GM19043 (cell line): ENCODE results near the gene ACP3.
"Not testable (repeated sequence)": the region's sequence is repeated elsewhere in the genome, so short reads cannot be mapped to it uniquely, and the experiment has no call there.

ENCODE experiments used
- ATAC-seq: cut with Tn5 transposase; IDR thresholded peaks from one replicate; pipeline ENCODE4 v1.9.1; 2021; ENCODE audit warnings: low read depth; ENCODE audit not compliant: unreplicated experiment

Gene ACP3

DNA sequence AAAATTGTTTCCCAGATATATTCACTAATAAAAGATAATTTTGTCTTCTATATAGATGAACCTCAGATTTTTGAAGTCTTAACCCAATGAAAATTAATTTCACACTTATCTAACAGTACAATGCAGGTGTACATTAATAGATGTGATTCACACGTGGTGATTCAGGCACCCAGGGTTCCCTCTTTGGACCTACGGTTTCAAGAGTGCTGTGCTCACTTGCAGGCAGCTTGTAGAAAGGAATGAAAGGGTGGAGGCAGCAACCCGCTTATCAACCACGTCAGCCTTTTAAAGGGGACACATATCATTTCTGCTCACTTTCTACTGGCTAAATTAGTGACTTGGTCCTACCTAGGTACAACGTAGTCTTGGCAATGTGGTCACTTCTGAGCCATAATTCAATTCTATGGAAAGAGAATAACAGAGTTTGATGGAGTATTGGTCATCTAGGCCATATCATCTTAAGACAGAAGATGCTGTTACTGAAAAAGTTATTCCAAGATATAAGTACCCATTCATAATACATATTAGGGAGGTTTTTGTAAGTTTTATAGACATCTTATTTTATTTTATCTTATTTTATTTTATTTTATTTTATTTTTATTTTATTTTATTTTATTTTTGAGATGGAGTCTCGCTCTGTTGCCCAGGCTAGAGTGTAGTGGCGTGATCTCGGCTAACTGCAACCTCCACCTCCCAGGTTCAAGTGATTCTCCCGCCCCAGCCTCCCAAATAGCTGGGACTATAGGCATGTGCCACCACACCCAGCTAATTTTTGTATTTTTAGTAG, 37.9 kb downstream of the ACP3 start:
- no peak for ATAC-seq

- no peak for ATAC-seq
These were observed 39.4 kb downstream of the ACP3 start for GRCh38 chr3:132356568-132356967.

DNA sequence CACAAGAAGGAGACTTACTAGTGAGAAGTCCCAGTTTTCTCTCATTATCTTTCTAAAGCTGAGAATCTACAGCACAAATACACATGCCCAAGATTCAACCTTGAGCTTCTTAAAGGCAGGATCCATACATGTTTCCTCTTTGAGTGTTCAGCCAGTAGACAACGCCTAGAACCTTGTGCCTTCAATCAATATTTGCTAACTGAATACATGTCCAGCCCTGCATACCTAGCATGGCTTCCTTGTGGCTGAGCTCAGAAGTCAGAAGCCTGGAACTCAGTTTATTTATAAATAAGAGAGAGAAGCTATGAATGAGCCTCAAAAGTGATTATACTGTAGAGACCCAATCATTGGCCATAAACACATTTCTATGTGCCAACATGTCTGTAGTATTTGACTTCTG, 43.5 kb downstream of the ACP3 start:
- ATAC-seq, result no peak

DNA sequence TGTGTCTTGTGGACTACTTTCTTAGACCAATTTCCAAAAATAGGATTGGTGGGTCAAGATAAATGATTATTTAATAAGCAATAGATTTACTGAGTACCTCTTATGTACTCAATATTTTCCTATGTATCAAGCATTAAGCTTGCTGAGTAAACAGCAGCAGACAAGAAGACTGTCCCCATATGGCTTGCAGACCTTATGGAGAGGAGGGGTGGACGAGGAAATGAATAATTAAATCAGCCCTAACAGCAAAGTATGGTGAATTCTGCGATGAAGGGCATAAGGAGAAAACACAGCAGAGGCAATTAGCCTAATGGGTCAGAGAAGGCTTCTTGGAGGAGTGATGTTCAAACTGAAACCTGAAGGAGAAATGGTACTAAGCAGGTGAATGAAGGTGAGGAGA, 45.1 kb downstream of the ACP3 start:
- ATAC-seq, result no peak

DNA sequence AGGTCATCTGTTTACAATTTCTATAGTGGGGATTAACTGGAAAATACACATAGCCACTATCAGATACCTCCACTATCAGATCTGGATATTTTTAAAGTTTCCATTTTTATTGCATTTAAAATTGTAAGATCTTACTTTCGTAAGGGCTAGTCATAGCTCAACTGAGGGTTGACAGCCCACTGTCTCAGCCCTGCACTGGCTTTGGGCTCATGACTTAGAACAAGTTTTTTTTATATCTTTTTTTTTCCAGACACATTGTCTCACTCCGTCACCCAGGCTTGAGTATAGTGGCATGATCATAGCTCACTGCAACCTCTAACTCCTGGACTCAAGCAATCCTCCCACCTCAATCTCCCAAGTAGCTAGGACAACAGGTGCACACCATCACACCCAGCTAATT, 51.3 kb downstream of the ACP3 start:
- ATAC-seq, result no peak

DNA sequence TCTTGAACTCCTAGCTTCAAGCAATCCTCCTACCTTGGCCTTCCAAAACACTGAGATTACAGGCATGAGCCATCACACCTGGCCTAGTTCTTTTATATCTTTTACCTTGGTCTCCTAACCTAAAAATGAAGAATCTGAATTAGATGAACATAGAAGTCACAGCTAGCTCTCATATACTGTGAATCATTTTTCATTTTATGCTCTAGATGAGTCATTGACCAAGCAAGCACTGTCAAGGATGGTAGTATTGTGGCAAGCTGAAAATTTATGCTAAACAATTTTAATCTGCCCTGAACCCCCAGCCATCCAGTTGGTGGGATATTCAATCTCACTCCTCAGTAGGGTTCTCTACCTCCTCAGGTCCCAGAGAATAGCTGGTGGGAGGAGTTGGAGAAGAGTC, 51.8 kb downstream of the ACP3 start:
- ATAC-seq, result no peak

- not testable (repeated sequence) for ATAC-seq
These were observed 59.7 kb downstream of the ACP3 start for GRCh38 chr3:132376945-132377354.

- ATAC-seq, result no peak
These were observed 61.0 kb downstream of the ACP3 start for GRCh38 chr3:132378048-132378762.

DNA sequence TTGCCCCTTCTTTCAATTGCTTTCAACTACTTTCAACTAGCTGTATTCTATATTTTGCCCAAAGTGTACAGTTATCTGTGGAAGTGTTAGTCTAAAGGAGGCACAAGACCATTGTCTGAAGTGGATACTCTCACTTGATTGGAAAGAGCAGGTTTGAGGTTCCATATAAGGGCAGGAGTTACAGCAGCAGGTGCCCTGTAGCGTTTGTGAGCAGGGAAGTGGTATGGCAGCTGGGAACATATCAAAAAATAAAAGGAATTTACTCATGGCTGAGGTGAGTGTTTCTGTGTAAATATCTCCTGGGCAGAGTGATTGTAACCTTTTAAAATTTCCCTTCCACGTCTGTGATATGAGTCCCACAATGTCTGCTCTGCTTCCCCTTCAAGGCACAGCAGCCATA, 61.6 kb downstream of the ACP3 start:
- ATAC-seq, result no peak

GRCh38 chr3:132380920-132381319, 63.7 kb downstream of the ACP3 start:
- ATAC-seq, result no peak

GRCh38 chr3:132381348-132381944, 64.2 kb downstream of the ACP3 start:
- no peak for ATAC-seq

DNA sequence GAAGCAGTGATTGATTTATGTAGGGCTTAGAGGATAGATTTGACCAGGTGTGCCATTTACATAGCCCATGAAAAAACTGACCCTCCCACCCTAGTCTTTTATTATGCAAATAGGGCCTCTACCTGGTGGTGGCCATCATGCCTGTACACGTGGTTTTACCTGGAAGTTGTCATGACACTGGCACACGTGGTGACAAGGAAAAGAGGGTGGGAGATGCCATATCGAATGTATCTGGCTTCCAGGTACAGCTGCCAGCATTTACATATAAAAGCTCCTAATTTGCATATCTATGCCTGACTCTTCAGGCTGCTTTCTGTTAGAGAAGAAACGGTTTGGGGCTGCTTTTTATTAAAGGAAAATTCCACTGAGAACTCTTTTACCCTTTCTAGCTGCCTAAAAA, 65.1 kb downstream of the ACP3 start:
- no peak for ATAC-seq

GRCh38 chr3:132382688-132383194, 65.5 kb downstream of the ACP3 start:
- no peak for ATAC-seq

DNA sequence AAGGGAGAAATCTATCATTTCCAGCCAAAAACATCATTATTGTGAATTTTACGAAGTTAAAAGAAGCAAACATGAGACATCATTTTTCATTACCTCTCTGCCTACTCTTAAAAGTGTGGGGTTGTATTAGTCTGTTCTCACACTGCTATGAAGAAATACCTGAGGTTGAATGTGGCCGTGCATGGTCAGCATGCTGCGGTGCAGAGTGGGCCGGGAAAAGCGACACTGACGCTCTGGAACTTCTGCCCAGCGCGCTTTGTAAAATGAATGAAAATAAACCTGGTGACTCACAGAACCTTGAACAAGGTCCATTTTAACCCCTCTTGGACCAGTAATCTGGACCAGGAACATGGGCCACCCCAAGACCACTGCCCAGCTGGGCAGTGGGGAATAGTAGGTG, 69.1 kb downstream of the ACP3 start:
- ATAC-seq, result no peak

DNA sequence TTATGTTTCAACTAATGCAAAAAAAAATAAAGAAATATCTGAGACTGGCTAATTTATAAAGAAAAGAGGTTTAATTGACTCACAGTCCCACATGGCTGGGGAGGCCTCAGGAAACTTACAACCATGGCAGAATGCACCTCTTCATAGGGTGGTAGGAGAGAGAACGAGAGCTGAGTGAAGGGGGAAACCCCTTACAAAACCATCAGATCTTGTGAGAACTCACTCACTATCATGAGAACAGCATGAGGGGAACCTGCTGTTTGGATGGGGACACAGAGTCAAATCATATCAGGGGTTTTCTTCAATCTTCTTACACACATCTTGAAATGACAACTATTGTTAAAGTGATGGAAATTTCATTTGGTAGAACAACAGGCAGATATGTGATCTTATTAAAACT, 75.5 kb downstream of the ACP3 start:
- ATAC-seq, result not testable (repeated sequence)

- ATAC-seq, result no peak
These were observed 77.1 kb downstream of the ACP3 start for GRCh38 chr3:132394320-132394719.

- no peak for ATAC-seq
These were observed 77.9 kb downstream of the ACP3 start for GRCh38 chr3:132395126-132395525.

- no peak for ATAC-seq
These were observed 79.0 kb downstream of the ACP3 start for GRCh38 chr3:132396255-132396654.

DNA sequence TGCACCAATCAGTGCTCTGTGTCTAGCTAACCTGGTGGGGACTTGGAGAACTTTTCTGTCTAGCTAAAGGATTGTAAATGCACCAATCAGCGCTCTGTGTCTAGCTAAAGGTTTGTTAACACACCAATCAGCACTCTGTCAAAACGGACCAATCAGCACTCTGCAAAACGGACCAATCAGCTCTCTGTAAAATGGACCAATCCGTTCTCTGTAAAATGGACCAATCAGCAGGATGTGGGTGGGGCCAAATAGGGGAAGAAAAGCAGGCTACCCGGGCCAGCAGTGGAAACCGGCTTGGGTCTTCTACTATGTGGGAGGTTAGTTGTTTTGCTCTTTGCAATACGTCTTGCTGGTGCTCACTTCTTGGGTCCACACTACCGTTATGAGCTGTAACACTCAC, 79.6 kb downstream of the ACP3 start:
- ATAC-seq, result not testable (repeated sequence)

DNA sequence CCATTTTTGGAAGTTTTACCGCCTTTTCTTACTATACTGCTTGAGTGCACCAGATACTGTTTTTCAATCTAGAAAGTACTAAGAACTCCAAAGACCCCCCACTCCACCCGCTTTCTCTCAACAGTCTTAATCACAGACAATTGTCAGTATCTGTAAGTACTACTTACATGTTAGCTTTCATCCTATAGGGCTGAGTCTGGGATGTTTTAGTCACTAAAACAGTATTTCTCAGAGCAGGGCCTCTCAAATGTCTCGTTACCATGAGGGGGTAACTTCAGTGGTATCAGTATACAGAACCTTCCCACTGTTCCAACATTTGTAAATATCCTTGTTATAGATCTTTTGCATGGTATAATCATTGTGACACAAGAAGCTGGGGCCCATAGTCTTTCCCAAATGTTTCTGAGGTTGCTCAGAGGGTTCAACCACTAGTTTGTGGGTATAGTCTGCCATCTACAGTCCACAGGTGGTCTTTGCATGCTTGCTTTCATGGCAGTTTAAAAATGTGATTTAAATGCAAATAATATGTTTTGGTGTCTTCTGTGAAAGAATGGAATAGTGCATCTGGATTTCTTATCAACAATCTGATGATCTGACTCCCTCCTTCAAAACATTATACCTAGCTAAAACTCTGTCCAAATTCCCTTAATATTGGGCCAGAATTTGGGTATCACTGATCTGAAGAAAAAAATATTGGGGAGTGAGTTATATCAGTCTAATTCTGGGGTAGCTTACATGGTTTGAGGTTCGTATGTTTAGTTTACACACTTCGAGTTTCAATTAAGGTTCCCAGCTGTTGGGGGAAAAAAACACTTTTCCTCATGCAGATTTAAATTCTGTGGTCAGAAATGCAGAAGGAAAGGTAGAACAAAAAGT, 82.1 kb downstream of the ACP3 start:
- no peak for ATAC-seq

DNA sequence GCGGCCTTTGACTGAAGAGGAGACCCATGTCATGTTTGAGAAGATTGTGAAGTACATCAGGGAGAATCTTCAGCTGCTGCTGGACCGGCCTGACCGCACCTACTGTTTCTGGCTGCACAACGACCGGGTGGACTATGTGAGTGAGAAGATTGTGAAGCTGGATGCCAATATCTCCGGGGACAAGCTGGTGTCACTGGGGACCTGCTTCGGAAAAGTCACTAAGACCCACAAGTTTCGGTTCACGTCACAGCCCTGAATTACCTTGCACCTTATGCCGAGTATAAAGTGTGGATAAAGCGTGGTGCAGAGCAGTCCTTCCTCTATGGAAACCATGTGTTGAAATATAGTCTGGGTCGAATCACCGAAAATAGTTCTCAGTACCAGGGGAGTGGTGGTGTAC, 84.0 kb downstream of the ACP3 start:
- no peak for ATAC-seq
